Heart left ventricle (tissue), 13 donors: ENCODE results near the gene EML6.

ENCODE experiments used
- POLR2A ChIP-seq, 2 donors: fragments of 450-650 bp; IDR thresholded peaks; one replicate each; pipeline ENCODE4 v1.6.1; 2017; ENCODE audit warnings: antibody characterized with exemption in 2 of 2, mild to moderate bottlenecking in 2 of 2, moderate library complexity in 2 of 2
- TF ChIP-seq, protein P1 (sequence below), 12 donors: fragments of 200-600 bp; sonication (generic) in 4 of 12; IDR thresholded peaks; one replicate each; pipeline versions ENCODE4 v1.5.0 to v1.8.0; 2018 to 2022; ENCODE audit warnings: antibody characterized with exemption in 12 of 12, mild to moderate bottlenecking in 5 of 12
- donor health status: ischemic (EF 13 %, LVEDD 7.1; RV severe dilation, severe dysfunction).
- donor health status: DM: no; HTN: yes; CAD: no.
- donor health status: DM: no; HTN: no; CAD: no.
- donor health status: ischemic (EF 25% LVEDD 6.9; RV normal size, moderate dysfunction).
- donor health status: ischemic (EF 25% LVEDD 5.7; RV mildly dilated, moderate dysfunction).
- donor health status: ischemic (EF 35%, LVEDD 5.7; RV mildly dilated, moderate dysfunction).
- donor health status: nonischemic (EF 11% LVEDD 7.7; RV severe dilation, severe dysfunction).
- donor health status: DM: yes; HTN: yes; CAD: no.
- donor health status: PGD.
- donor health status: ischemic (EF 29% LVEDD 5.4; RV normal size, mild dysfunction).
- donor health status: nonischemic (EF 23%, LVEDD 6.1; RV moderate dilation, normal function).

- TF ChIP-seq, protein P1, sequence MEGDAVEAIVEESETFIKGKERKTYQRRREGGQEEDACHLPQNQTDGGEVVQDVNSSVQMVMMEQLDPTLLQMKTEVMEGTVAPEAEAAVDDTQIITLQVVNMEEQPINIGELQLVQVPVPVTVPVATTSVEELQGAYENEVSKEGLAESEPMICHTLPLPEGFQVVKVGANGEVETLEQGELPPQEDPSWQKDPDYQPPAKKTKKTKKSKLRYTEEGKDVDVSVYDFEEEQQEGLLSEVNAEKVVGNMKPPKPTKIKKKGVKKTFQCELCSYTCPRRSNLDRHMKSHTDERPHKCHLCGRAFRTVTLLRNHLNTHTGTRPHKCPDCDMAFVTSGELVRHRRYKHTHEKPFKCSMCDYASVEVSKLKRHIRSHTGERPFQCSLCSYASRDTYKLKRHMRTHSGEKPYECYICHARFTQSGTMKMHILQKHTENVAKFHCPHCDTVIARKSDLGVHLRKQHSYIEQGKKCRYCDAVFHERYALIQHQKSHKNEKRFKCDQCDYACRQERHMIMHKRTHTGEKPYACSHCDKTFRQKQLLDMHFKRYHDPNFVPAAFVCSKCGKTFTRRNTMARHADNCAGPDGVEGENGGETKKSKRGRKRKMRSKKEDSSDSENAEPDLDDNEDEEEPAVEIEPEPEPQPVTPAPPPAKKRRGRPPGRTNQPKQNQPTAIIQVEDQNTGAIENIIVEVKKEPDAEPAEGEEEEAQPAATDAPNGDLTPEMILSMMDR (IDR thresholded peaks at IDR 0.05): no peak
- TF ChIP-seq POLR2A (IDR thresholded peaks at IDR 0.05): no peak
These were observed 19.2 kb upstream of the EML6 start for GRCh38 chr2:54704238-54704637.
